Measurements from ENCODE around the gene NF1.
A peak's percentile ranks its signal among the peaks of the same experiment; 100 is the strongest.

The NF1 gene

DNA sequence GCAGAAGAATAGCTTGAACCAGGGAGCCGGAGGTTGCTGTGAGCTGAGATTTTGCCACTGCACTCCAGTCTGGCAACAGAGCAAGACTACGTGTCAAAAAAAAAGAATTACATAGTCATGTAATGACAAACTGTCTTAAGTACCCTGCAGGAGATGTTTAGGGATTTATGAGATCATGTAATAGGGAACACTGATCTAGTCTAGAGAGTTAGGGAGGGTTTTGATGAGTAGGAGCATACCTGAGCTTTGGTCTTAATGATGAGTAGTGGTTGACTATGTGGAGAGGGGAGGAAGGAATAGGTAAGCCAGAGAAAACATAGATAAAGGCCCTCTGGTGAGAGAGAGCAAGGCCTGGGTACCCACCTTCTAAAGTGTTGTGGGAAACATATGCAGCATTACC lies 30.1 kb upstream of the NF1 start:
- TF ChIP-seq, protein P1, sequence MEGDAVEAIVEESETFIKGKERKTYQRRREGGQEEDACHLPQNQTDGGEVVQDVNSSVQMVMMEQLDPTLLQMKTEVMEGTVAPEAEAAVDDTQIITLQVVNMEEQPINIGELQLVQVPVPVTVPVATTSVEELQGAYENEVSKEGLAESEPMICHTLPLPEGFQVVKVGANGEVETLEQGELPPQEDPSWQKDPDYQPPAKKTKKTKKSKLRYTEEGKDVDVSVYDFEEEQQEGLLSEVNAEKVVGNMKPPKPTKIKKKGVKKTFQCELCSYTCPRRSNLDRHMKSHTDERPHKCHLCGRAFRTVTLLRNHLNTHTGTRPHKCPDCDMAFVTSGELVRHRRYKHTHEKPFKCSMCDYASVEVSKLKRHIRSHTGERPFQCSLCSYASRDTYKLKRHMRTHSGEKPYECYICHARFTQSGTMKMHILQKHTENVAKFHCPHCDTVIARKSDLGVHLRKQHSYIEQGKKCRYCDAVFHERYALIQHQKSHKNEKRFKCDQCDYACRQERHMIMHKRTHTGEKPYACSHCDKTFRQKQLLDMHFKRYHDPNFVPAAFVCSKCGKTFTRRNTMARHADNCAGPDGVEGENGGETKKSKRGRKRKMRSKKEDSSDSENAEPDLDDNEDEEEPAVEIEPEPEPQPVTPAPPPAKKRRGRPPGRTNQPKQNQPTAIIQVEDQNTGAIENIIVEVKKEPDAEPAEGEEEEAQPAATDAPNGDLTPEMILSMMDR (IDR thresholded peaks at IDR 0.05; ENCODE audit: low read depth, low read length) = no peak
- no peak for DNase-seq (ENCODE audit: extremely low read depth, low read depth)

GRCh38 chr17:31067691-31068184 lies 27.0 kb upstream of the NF1 start:
- peak; percentile 36 for DNase-seq (ENCODE audit: extremely low read depth, low read depth)
- TF ChIP-seq, protein P1 (IDR thresholded peaks at IDR 0.05; ENCODE audit: low read depth, low read length) = no peak

GRCh38 chr17:31068291-31068690 lies 26.5 kb upstream of the NF1 start:
- no peak for DNase-seq (ENCODE audit: extremely low read depth, low read depth)
- TF ChIP-seq, protein P1 (IDR thresholded peaks at IDR 0.05; ENCODE audit: low read depth, low read length) = peak; percentile 21

DNA sequence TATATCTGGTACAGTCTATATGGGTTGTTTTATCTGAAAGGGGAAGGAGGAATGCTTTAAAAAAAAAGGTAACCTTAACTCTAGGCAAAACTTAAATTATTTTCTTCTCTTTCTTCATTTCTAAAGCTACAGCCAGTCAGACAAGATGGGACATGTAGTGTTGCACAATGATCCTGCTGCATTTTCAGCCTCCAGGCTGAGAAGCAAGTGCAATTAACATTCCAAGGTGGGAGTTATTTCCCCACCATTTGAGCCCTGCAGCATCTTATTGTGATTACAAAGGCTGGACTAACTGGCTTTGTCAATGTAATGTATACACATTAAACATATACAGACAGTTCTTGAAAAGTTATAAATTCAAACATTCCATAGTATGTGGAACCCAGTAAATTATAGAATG lies 22.6 kb upstream of the NF1 start:
- peak; percentile 63 for DNase-seq (ENCODE audit: extremely low read depth, low read depth)
- TF ChIP-seq, protein P1 (IDR thresholded peaks at IDR 0.05; ENCODE audit: low read depth, low read length) = no peak

DNA sequence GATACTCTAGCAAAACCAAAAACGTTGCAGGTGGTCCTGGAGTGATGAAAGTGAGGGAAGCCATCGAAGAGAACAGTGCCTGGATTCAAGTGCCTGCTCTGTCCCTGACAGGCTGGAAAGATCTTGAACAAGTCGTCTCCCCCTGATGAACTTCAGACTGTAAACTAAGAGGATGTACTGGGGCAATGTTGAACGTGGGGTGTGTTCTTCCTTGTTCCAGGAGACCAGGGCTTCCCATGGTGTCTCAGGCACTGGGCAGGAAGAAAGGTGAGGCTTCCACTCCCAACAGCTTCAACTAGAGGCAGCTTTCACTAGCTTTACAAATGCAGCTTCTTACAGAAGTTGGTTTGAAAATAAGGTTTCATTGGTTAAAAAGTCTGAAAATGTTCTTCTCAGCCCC lies 21.4 kb upstream of the NF1 start:
- DNase-seq (ENCODE audit: extremely low read depth, low read depth) = no peak
- TF ChIP-seq, protein P1 (IDR thresholded peaks at IDR 0.05; ENCODE audit: low read depth, low read length) = no peak

DNA sequence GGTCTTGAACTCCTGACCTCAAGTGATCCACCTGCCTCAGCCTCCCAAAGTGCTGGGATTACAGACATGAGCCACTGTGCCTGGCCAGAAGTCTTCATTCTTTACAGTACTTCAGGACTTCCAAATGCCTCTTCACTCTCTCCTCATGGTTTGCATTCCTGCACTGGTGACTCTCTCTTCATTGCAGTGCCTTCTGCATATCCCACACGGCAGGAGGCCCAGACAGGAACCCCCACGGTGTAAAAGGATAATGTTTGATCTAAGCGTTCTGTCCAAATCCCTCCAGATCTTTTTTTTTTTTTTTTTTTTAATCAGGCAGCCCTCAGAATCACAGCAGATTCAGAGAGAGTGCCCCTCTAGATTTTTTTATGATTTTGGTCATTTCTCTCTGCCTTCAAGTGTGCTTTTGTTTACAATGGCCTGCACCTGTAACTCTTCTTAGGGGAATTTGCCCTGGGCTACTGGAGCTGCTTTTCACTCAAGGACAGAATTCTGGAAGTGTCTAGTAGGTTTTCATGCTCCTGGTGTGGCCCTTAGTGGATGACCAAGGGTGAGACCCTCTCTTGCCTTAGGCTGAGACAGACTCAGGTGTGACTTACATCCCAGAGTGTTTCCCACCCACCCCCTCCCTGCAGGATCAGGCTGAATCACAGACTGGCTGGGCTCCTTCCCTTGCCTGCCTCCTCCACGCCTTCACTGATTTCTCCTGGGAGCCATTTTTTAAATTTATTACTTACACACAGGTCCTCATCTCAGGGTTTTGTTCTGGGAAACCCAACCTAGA lies 19.8 kb upstream of the NF1 start:
- DNase-seq (ENCODE audit: extremely low read depth, low read depth) = no peak
- TF ChIP-seq, protein P1 (IDR thresholded peaks at IDR 0.05; ENCODE audit: low read depth, low read length) = no peak

DNA sequence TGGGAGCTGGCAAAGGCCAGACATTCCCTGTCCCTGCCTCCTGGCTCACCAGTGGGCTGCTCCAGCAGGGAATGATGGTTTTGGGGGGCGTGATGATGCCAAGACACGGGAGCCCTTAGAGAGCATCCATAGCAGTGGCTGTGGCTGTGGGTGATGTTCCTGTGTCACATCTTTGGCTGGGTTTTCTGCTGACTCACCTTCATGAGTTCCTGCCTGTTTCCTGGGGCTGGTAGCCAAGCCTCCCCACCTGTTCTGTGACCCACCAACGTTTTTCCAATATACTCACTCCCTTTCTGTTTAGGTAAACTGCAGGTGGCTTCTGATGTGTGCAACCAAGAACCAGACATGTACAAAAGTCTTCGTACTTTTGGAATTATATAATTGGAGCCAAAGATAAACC lies 16.5 kb upstream of the NF1 start:
- TF ChIP-seq, protein P1 (IDR thresholded peaks at IDR 0.05; ENCODE audit: low read depth, low read length) = no peak
- no peak for DNase-seq (ENCODE audit: extremely low read depth, low read depth)

Data from AG09319 (cell line).